PFSK-1 (cell line): Measurements from ENCODE around the gene ANKRD33.

ENCODE experiments used
- REST ChIP-seq, 2 experiments: IDR thresholded peaks; 2 replicates each; pipeline versions ENCODE4 v1.6.1 to v1.8.0; 2011 to 2012; ENCODE audit warnings: low read depth in 2 of 2, low read length in 2 of 2, control low read depth in 1 of 2, inconsistent platforms in 1 of 2, mild to moderate bottlenecking in 1 of 2, moderate library complexity in 1 of 2; ENCODE audit not compliant: insufficient read depth in 1 of 2
- SIN3A ChIP-seq: IDR thresholded peaks from 2 replicates; pipeline ENCODE4 v1.6.1; 2012; ENCODE audit warnings: mild to moderate bottlenecking, low read length, moderate library complexity, borderline replicate concordance; ENCODE audit not compliant: insufficient read depth
- TAF1 ChIP-seq: IDR thresholded peaks from 2 replicates; pipeline ENCODE4 v1.6.1; 2012; ENCODE audit warnings: low read length, control low read depth, borderline replicate concordance; ENCODE audit not compliant: insufficient read depth

- TF ChIP-seq REST (IDR thresholded peaks at IDR 0.05; ENCODE audit: insufficient read depth in 1 of 2, low read depth in 2 of 2, low read length in 2 of 2): no peak
- TF ChIP-seq SIN3A: no peak
- TF ChIP-seq TAF1: no peak
Measured at GRCh38 chr12:51871126-51871525, 16.8 kb upstream of the ANKRD33 start.
